ENCODE measurements around the gene UTP25. TPM values are rescaled to one million over a fixed set of nuclear protein-coding genes. Genes with fewer than 3 reads are reported as not detected.

The UTP25 gene
- total RNA-seq, 3 donors from 2014 or later (not counting 1 experiment from before 2014, with no cell fraction given) = 6.0 to 8.9 (median 8.3) TPM

GRCh38 chr1:209786146-209786545 lies 41.6 kb upstream of the UTP25 start:
- no peak for ATAC-seq
- Histone ChIP-seq H3K4me3 (ENCODE audit: low read length) (no peak overlapping the region), H3K36me3 (ENCODE audit: control insufficient read depth, insufficient read depth, low read length) (peaks cover 19% of the 10 kb centered on the region), H3K27me3 (ENCODE audit: control insufficient read depth, insufficient read depth, low read length) (no peaks in the 10 kb centered on the region), H3K4me1 (ENCODE audit: control insufficient read depth, insufficient read depth, low read length) (peaks cover 19% of the 10 kb centered on the region), H3K9me3 (ENCODE audit: control insufficient read depth, insufficient read depth, low read length) (no peaks in the 10 kb centered on the region), H3K27ac (ENCODE audit: low read length) (no peak overlapping the region)
- intact Hi-C loops (cut with micrococcal nuclease) = no loop called here
- Mint-ChIP-seq H3K9me3 (no peaks in the 10 kb centered on the region), H3K4me3 (no peak overlapping the region), H3K27me3 (ENCODE audit: low read depth in 2 of 2) (peaks cover 0 to 3% of the 10 kb centered on the region in 2 donors), H3K36me3 (peaks cover 33% of the 10 kb centered on the region), H3K27ac (peak overlapping the region in 1 of 2 donors; percentile 98), H3K4me1 (peaks cover 27% of the 10 kb centered on the region in 2 donors)
- DNase-seq = no peak
- no peak for TF ChIP-seq CTCF (IDR thresholded peaks at IDR 0.05)
- 69% methylated on average over 4 of the region's 4 CpGs for WGBS (ENCODE audit: insufficient coverage)

DNA sequence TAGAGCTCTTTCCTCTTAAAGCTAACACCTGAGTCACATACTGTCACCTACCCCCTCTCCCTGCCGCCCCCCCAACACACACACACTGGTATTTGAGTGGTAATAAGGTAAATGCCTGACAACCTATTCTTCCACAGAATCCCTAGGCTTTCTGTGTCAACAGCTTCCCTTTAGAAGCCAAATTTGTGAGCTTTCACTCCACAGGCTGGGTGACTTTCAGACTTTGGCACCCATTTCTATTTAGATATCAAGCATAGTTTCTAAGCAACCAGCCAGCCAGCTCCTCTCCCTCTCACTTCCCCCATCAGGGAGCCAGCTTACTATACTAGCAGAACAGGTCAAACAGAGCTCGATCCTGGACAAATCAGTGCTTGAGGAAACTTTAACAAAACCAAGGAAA lies 40.2 kb upstream of the UTP25 start:
- no peak overlapping the region for H3K27ac Mint-ChIP-seq
- peaks cover 0 to 8% of the 10 kb centered on the region in 2 donors for H3K27me3 Mint-ChIP-seq (ENCODE audit: low read depth in 2 of 2)
- no peak for TF ChIP-seq CTCF (IDR thresholded peaks at IDR 0.05)
- DNase-seq = no peak
- H3K36me3 Mint-ChIP-seq = peaks cover 37% of the 10 kb centered on the region
- ATAC-seq = no peak
- Histone ChIP-seq H3K4me3 (ENCODE audit: low read length) (no peak overlapping the region), H3K4me1 (ENCODE audit: control insufficient read depth, insufficient read depth, low read length) (peaks cover 19% of the 10 kb centered on the region), H3K36me3 (ENCODE audit: control insufficient read depth, insufficient read depth, low read length) (peaks cover 5% of the 10 kb centered on the region), H3K27ac (ENCODE audit: low read length) (no peak overlapping the region), H3K27me3 (ENCODE audit: control insufficient read depth, insufficient read depth, low read length) (no peaks in the 10 kb centered on the region), H3K9me3 (ENCODE audit: control insufficient read depth, insufficient read depth, low read length) (no peaks in the 10 kb centered on the region)
- intact Hi-C loops (cut with micrococcal nuclease) = no loop called here
- peaks cover 23% of the 10 kb centered on the region in 2 donors for H3K4me1 Mint-ChIP-seq
- WGBS (ENCODE audit: insufficient coverage) = 68% methylated on average over 1 of the region's 2 CpGs
- H3K4me3 Mint-ChIP-seq = no peak overlapping the region
- no peaks in the 10 kb centered on the region for H3K9me3 Mint-ChIP-seq

GRCh38 chr1:209789245-209789644 lies 38.5 kb upstream of the UTP25 start:
- WGBS (ENCODE audit: insufficient coverage) = 91% methylated on average over 1 of the region's 1 CpG
- intact Hi-C loops (cut with micrococcal nuclease) = no loop called here
- no peaks in the 10 kb centered on the region for H3K9me3 ChIP-seq (ENCODE audit: control insufficient read depth, insufficient read depth, low read length)
- peaks cover 41% of the 10 kb centered on the region for H3K36me3 Mint-ChIP-seq
- no peaks in the 10 kb centered on the region for H3K36me3 ChIP-seq (ENCODE audit: control insufficient read depth, insufficient read depth, low read length)
- H3K27ac Mint-ChIP-seq = no peak overlapping the region
- no peak overlapping the region for H3K4me3 ChIP-seq (ENCODE audit: low read length)
- H3K27ac ChIP-seq (ENCODE audit: low read length) = no peak overlapping the region
- peaks cover 0 to 14% of the 10 kb centered on the region in 2 donors for H3K27me3 Mint-ChIP-seq (ENCODE audit: low read depth in 2 of 2)
- H3K4me1 Mint-ChIP-seq = peaks cover 10 to 11% of the 10 kb centered on the region in 2 donors
- no peak overlapping the region for H3K4me3 Mint-ChIP-seq
- ATAC-seq (no peak), DNase-seq (no peak)
- no peaks in the 10 kb centered on the region for H3K9me3 Mint-ChIP-seq
- peaks cover 6% of the 10 kb centered on the region for H3K4me1 ChIP-seq (ENCODE audit: control insufficient read depth, insufficient read depth, low read length)
- no peaks in the 10 kb centered on the region for H3K27me3 ChIP-seq (ENCODE audit: control insufficient read depth, insufficient read depth, low read length)
- no peak for TF ChIP-seq CTCF (IDR thresholded peaks at IDR 0.05)

Data from natural killer cell (primary cell).